CD14-positive monocyte (primary cell): ENCODE measurements around the gene PLAAT3. TPM values are rescaled to one million over a fixed set of nuclear protein-coding genes. Genes with fewer than 3 reads are reported as not detected.

ENCODE experiments used
- DNase-seq, 3 donors: peaks; one replicate each; pipeline ENCODE4 v3.0.0-alpha.2; 2011 to 2022
- H2AFZ ChIP-seq: 2 replicates; pipeline ENCODE4 v1.6.0; 2012; ENCODE audit warnings: mild to moderate bottlenecking, low read depth, low read length, inconsistent platforms; ENCODE audit not compliant: insufficient read depth, poor library complexity, severe bottlenecking
- H3K27ac ChIP-seq, 2 donors: 1 replicate in 1 of 2; 2 replicates in 1 of 2; pipeline ENCODE4 v1.5.1; 2012 to 2013; ENCODE audit warnings: low read length in 2 of 2, control low read depth in 1 of 2, inconsistent platforms in 1 of 2, low read depth in 1 of 2, mild to moderate bottlenecking in 1 of 2
- H3K27me3 ChIP-seq, 2 donors: one replicate each; pipeline versions ENCODE4 v1.6.0 to v1.6.1; 2011 to 2013; ENCODE audit warnings: low read length in 2 of 2; ENCODE audit not compliant: control insufficient read depth in 2 of 2, insufficient read depth in 2 of 2
- H3K36me3 ChIP-seq, 2 donors: replicated peaks in 1 of 2; 1 replicate in 1 of 2; 2 replicates in 1 of 2; pipeline versions ENCODE4 v1.5.1 to v1.6.1; 2012 to 2013; ENCODE audit warnings: low read length in 2 of 2, control low read depth in 1 of 2, inconsistent platforms in 1 of 2, mild to moderate bottlenecking in 1 of 2; ENCODE audit not compliant: insufficient read depth in 2 of 2, control insufficient read depth in 1 of 2
- H3K4me1 ChIP-seq, 2 donors: 1 replicate in 1 of 2; 2 replicates in 1 of 2; pipeline versions ENCODE4 v1.5.1 to v1.6.1; 2012 to 2013; ENCODE audit warnings: low read length in 2 of 2, control low read depth in 1 of 2, inconsistent platforms in 1 of 2, mild to moderate bottlenecking in 1 of 2, moderate library complexity in 1 of 2; ENCODE audit not compliant: insufficient read depth in 2 of 2, control insufficient read depth in 1 of 2
- H3K4me2 ChIP-seq: replicated peaks from 2 replicates; pipeline ENCODE3; 2012; ENCODE audit warnings: low read length, moderate library complexity, mild to moderate bottlenecking; ENCODE audit not compliant: poor library complexity, severe bottlenecking; ENCODE audit errors: extremely low read depth
- H3K4me3 ChIP-seq, 3 experiments: fragments of 200-600 bp in 1 of 3; sonication (generic) in 1 of 3; replicated peaks in 1 of 3; 1 replicate in 2 of 3; 2 replicates in 1 of 3; pipeline ENCODE4 v1.5.1; 2011 to 2013; ENCODE audit warnings: low read length in 3 of 3, mild to moderate bottlenecking in 3 of 3, control low read depth in 2 of 3, low read depth in 2 of 3, inconsistent platforms in 1 of 3, moderate library complexity in 1 of 3
- H3K79me2 ChIP-seq: 2 replicates; pipeline ENCODE4 v1.6.0; 2012; ENCODE audit warnings: mild to moderate bottlenecking, control low read depth, inconsistent platforms, low read length, moderate library complexity; ENCODE audit not compliant: insufficient read depth
- H3K9ac ChIP-seq: 2 replicates; pipeline ENCODE4 v1.6.0; 2017; ENCODE audit warnings: low read length, mild to moderate bottlenecking; ENCODE audit not compliant: insufficient read depth, poor library complexity, severe bottlenecking
- H3K9me3 ChIP-seq, 2 donors: replicated peaks in 1 of 2; 1 replicate in 1 of 2; 2 replicates in 1 of 2; pipeline versions ENCODE4 v1.5.1 to v1.6.1; 2012 to 2013; ENCODE audit warnings: low read length in 2 of 2, control low read depth in 1 of 2; ENCODE audit not compliant: control insufficient read depth in 1 of 2, insufficient read depth in 1 of 2
- H4K20me1 ChIP-seq: 2 replicates; pipeline ENCODE4 v1.6.0; 2012; ENCODE audit warnings: mild to moderate bottlenecking, low read length, control low read depth, moderate library complexity; ENCODE audit not compliant: insufficient read depth
- H3K27ac Mint-ChIP-seq, 7 donors: one replicate each; pipeline ENCODE4 v1.8.0; 2020; ENCODE audit warnings: mild to moderate bottlenecking in 7 of 7, mixed read lengths in 7 of 7, moderate library complexity in 6 of 7, inconsistent platforms in 2 of 7
- H3K27me3 Mint-ChIP-seq, 3 donors: one replicate each; pipeline ENCODE4 v1.8.0; 2021 to 2022; ENCODE audit warnings: low read depth in 3 of 3, mild to moderate bottlenecking in 3 of 3, mixed read lengths in 3 of 3, moderate library complexity in 3 of 3, inconsistent platforms in 1 of 3
- H3K36me3 Mint-ChIP-seq, 2 donors: one replicate each; pipeline ENCODE4 v1.8.0; 2020; ENCODE audit warnings: mixed read lengths in 2 of 2, inconsistent platforms in 1 of 2, mild to moderate bottlenecking in 1 of 2
- H3K4me1 Mint-ChIP-seq: one replicate; pipeline ENCODE4 v1.8.0; 2020; ENCODE audit warnings: mild to moderate bottlenecking, mixed read lengths
- H3K4me3 Mint-ChIP-seq, 2 donors: one replicate each; pipeline ENCODE4 v1.8.0; 2020; ENCODE audit warnings: mild to moderate bottlenecking in 2 of 2, mixed read lengths in 2 of 2, moderate library complexity in 1 of 2
- H3K9me3 Mint-ChIP-seq, 7 donors: one replicate each; pipeline ENCODE4 v1.8.0; 2020 to 2022; ENCODE audit warnings: mixed read lengths in 7 of 7, mild to moderate bottlenecking in 6 of 7, moderate library complexity in 6 of 7, inconsistent platforms in 2 of 7
- CTCF ChIP-seq: fragments of 200-600 bp; IDR thresholded peaks from one replicate; pipeline ENCODE4 v1.8.0; 2022; ENCODE audit warnings: antibody characterized with exemption, mild to moderate bottlenecking
- WGBS: methylation state at CpG from one replicate; pipeline ENCODE4 v1.1.5; 2013; ENCODE audit warnings: missing lambda C conversion rate; ENCODE audit not compliant: insufficient coverage; 5-methylcytosine and 5-hydroxymethylcytosine counted together
- intact Hi-C, 2 donors: fragments of 100-400 bp; cut with micrococcal nuclease; formaldehyde crosslinking; loops; one replicate each; pipeline versions ENCODE4 v1.15.0 to v1.15.1; 2023
- polyA plus RNA-seq, 3 donors: library from polyadenylated mRNA; depleted of rRNA in 1 of 3; unstranded in 2 of 3; stranded (reverse) in 1 of 3; fragments of 300-500 nt in 2 of 3; fragments of >200 nt in 1 of 3; fragmentation: Illumina TruSeq in 2 of 3; gene quantifications; 1 replicate in 2 of 3; 2 replicates in 1 of 3; pipeline ENCODE4 v1.2.3, GENCODE V29; 2012 to 2021

PLAAT3 gene
- polyA plus RNA-seq, 3 donors = 20.2 to 67.3 (median 34.2) TPM

- H2AFZ ChIP-seq = no peak overlapping the region
- TF ChIP-seq CTCF = no peak
- H3K9me3 ChIP-seq = no peaks in the 10 kb centered on the region
- H3K36me3 ChIP-seq = no peaks in the 10 kb centered on the region
- no peak overlapping the region for H3K9ac ChIP-seq
- H3K36me3 Mint-ChIP-seq = peaks cover 8% of the 10 kb centered on the region in 2 donors
- peak overlapping the region in 1 of 2 donors; percentile 92 for H3K4me3 Mint-ChIP-seq
- peaks cover 0 to 25% of the 10 kb centered on the region in 2 donors for H3K27me3 ChIP-seq
- H3K27ac Mint-ChIP-seq = no peak overlapping the region
- H4K20me1 ChIP-seq = no peaks in the 10 kb centered on the region
- no peaks in the 10 kb centered on the region for H3K79me2 ChIP-seq
- no peak overlapping the region for H3K4me3 ChIP-seq
- peaks cover 23 to 59% of the 10 kb centered on the region in 2 donors for H3K4me1 ChIP-seq
- peaks cover 43% of the 10 kb centered on the region for H3K4me1 Mint-ChIP-seq
- no peak overlapping the region for H3K4me2 ChIP-seq
- peaks cover 20 to 27% (median 27%) of the 10 kb centered on the region in 3 donors for H3K27me3 Mint-ChIP-seq
- no peak for DNase-seq
- no peak overlapping the region for H3K27ac ChIP-seq
- H3K9me3 Mint-ChIP-seq = peaks cover 0 to 9% (median 0%) of the 10 kb centered on the region in 7 donors
- intact Hi-C loops = no loop called here
Observed at GRCh38 chr11:63612181-63612580, 2.1 kb downstream of the PLAAT3 start.

DNA sequence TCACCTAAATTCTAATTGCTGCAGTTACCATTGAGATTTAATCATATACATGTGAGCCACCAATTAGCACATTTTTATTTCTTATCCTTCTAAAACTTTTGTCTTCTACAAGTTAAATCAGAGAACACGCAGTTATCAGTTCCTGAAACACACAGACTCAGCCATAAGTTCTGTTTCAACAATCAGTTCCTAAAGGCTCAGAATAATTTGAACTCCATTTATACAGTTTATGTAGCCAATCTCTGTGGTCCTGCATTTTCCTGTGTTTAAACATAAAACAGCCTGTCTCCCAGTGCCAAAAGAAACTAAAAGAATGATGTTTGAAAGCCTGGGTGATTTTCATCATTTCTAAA lies 2.9 kb downstream of the PLAAT3 start:
- Histone ChIP-seq H3K9me3 (no peaks in the 10 kb centered on the region), H3K4me2 (no peak overlapping the region), H3K4me3 (no peak overlapping the region), H3K36me3 (no peaks in the 10 kb centered on the region), H3K27me3 (peaks cover 0 to 25% of the 10 kb centered on the region in 2 donors), H3K9ac (no peak overlapping the region), H3K27ac (no peak overlapping the region), H3K79me2 (no peaks in the 10 kb centered on the region), H3K4me1 (peaks cover 23 to 52% of the 10 kb centered on the region in 2 donors), H2AFZ (no peak overlapping the region), H4K20me1 (no peaks in the 10 kb centered on the region)
- Mint-ChIP-seq H3K9me3 (peaks cover 0 to 11% (median 0%) of the 10 kb centered on the region in 7 donors), H3K4me3 (peak overlapping the region in 1 of 2 donors; percentile 83), H3K27me3 (peaks cover 20 to 27% (median 27%) of the 10 kb centered on the region in 3 donors), H3K4me1 (peaks cover 43% of the 10 kb centered on the region), H3K27ac (no peak overlapping the region), H3K36me3 (peaks cover 8 to 10% of the 10 kb centered on the region in 2 donors)
- DNase-seq = no peak
- no CpG with 5 or more reads among the region's 1 CpG for WGBS
- TF ChIP-seq CTCF = no peak
- intact Hi-C loops = no loop called here
